HG03520 (cell line): ENCODE data around the gene PACRG.
"Not testable (repeated sequence)": the region's sequence is repeated elsewhere in the genome, so short reads cannot be mapped to it uniquely, and the experiment has no call there.

Experiments
- ATAC-seq: cut with Tn5 transposase; IDR thresholded peaks from one replicate; pipeline ENCODE4 v1.9.1; 2021; ENCODE audit warnings: mild to moderate bottlenecking, moderate library complexity; ENCODE audit not compliant: unreplicated experiment

The PACRG gene

DNA sequence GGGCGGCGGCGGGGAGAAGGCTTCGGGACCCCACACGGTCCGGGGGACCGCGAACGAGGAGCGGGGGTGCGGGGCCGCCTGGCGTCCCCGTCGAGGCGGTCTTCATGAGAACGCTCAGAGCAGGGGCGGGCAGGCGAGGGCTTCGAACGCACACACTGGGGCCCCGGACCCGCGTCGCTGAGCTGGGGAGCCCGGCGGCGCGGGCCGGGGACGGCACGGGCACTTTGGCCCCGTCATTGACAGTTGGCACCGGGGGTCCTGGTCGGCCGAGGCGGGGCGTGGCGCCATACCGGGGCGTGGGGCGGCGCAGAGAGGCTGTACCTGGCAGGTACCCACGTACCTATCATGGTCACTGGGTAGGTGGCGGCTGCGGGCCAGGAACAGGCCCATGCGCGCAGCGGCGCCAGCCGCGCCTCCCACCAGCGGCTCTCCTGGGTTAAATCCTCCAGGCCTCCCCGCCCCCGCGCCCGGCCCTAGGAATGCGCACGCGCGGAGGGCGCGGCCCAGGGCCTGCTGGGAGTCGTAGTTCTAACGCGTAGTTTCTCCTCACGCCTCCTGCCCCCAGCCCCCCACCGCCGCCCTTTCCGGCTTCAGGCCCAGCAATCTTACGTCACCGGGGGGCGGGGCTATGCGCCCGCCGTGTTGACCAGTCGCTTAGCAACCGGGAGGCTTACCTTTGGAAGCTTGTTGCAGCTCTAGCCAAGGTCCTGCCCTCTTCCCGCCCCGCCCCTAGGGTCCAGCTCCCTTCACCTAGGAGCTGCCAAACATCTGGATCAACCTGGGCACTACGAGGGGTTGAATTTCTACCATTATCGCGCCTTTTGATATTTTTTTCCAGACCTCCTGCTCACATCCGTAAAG is at the start of gene PACRG, which contains the start of gene PRKN:
TSS of gene PACRG (plus strand) at position 653 of the 861 bp plus-strand sequence.
TSS of gene PRKN (minus strand) at position 445 of the 861 bp plus-strand sequence.
- ATAC-seq: peak; percentile 95

DNA sequence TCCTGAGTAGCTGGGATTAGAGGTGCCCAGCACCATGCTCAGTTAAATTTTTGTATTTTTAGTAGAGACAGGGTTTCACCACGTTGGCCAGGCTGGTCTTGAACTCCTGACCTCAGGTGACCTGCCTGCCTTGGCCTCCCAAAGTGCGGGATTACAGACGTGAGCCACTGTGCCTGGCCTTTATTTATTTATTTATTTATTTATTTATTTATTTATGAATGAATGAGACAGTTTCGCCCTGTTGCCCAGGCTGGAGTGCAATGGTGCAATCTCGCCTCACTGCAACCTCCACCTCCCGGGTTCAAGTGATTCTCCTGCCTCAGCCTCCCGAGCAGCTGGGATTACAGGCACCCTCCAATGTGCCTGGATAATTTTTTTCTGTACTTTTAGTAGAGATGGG is 48.9 kb upstream of the PACRG start:
- not testable (repeated sequence) for ATAC-seq

DNA sequence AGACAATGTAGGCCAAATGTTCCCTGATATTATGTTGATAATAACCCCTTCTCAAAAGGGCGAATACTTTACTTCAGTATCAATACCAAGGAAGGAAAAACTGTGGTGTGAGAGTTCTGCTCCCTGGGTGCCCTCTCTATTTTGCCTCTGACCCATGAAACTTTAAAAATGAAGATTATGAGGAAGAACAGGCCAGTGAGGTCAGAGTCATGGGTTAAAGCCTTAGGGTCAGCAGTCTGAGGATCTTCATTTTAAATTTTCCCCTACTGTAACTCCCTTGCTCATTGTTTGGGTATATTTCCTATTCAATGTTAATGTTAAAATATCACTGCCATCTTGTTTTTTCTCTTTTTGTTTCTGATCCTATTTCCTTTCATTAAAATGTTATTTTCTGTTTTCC is 48.1 kb upstream of the PACRG start:
- no peak for ATAC-seq

DNA sequence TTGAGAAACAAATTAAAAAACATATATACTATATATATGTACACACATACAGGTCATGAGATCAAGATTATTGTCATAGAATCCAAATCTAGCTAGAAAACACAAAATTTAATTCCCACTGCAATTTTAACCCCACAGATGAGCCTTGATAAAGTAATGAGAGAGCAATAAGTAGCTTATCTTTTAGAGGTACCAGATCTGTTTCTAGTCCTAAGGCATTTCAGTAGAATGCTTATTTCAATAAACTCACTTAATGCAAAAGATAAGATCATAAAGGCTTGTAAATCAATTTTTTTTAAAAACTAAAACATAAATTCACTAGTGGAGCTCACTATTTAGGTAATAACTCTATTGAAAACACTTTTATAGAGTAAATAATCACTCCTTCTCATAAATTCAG is 47.4 kb upstream of the PACRG start:
- no peak for ATAC-seq

DNA sequence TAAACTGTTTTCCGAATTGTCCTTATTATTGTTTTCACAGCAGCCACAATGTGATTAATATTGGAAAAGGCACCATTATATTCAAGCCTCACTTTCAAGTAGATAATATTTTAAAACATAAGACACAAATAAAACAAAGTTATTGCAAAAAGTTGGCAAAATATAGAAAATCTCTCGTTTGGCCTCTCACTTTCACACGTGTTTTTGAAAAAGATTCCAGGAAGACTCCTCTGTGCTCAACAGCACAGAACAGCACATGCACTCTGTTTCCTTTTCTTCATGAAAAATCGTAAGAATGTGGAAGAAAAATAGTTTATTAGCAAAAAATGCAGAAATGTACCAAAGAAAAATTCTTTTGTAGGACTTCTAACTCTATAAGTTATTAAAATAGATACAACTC is 46.9 kb upstream of the PACRG start:
- ATAC-seq: no peak

DNA sequence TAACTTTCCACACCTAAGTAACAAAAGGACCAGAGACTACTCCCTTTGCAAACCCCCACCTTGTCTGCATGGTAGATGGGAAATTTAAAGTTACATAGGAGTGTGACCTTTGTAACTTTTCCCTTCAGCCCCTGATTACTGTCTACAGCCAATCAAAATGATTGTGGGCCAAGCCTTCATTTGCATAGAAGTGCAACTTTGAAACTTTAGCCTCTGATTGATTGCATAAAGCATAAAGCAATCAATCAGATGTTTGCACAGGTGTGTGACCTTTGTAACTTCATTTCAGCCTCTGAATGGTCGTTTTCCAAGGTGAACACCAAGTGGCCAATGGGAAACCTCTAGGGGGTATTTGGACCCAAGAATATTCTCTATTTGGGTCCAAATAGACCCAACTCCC is 46.3 kb upstream of the PACRG start:
- ATAC-seq: no peak

DNA sequence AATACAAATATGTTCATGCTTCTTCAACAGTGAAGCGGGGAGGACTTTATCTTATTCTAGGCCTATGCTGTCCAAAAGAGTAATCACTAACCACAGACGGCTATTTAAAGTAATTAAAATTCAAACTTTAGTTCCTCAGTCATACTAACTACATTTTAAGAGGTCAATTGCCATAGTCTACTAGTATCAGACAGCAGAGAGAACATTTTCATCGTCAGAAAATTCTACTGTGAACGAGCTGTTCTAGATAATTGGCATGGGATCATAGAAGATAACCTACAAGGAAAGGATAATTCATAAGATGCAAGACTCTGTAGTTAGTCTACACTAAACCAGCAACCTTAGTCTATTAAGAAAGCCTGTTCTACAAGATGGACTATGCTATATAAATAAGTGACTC is 44.6 kb upstream of the PACRG start:
- no peak for ATAC-seq

DNA sequence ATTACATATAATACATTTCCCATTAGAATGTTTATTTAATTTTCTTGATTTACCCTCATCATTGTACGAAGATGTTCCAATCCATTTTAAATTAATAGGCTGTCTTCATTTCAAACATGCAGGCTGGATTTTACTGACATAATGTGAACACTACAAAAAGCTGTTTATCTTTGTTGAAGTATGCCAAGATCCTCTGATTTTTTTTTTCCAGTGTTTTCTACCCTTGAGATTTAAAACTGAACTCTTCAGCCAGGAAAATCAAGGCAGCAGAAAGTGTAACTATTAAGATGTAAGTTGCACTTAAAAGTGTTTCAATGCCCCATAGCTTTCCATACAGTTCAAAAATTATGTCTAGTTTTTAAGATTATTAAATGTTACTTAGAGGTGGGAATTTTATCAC is 43.7 kb upstream of the PACRG start:
- ATAC-seq: no peak

DNA sequence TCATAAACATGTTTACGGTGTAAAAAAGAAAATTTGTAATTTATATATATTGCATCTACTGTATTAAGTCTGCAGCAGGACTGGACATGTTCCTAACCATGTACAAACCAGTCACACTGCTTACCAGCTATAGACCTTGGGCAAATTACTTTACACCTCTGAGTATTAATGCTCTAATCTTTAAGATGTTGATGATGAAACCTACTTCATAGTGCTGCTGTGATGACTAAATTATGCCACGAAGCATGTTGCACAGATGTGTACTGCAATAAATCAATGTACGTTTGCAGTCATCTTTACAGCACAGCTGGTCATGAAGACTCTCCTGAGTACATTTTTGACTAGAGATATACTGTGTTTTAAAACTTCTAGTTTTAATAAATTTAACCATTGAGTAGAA is 42.8 kb upstream of the PACRG start:
- ATAC-seq: no peak

DNA sequence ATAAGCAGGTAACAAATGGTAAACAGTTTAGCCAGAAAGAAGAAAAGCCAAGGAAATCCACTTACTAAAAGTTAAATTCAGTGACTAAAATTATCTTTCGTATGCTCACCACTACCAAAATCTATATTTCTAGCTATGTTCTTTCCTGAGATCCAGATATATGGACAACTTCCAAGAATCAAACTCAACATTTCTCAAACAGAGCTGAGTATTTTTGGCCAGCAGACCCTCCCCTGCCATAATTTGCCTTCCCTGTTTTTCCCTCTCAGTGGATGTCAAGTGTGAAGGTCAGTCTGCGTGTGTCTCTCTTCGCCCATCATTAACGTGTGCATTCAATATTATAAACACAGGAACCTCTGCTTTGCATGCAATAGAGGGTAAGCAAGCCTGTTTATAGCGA is 42.2 kb upstream of the PACRG start:
- no peak for ATAC-seq

DNA sequence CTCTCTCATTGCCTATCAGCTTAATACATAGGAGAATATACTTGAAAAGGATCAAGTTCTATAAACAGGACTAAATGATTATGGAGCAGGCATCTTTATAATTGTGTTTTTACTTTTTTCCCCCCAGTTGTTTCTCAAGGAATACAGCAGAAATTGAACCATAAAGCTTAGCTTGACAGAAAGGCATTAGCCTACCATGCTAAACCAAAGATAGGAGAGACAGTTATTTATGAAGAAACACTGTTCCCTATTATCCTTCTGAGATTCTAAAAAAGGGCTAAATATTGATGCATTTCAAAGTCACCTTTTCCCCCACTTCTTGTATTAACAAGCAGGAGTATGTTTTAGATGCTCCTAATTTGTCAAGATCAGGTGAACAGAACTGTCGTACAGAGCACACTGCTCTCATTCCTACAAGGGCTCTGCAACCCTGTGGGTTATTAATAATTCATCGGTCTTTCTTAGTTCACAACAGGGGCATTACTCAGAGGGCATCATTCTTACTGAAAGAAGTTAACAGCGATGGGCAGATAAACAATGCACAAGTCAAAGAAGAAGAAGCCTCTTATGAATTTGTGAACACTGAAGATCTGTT is 38.9 kb upstream of the PACRG start:
- no peak for ATAC-seq

DNA sequence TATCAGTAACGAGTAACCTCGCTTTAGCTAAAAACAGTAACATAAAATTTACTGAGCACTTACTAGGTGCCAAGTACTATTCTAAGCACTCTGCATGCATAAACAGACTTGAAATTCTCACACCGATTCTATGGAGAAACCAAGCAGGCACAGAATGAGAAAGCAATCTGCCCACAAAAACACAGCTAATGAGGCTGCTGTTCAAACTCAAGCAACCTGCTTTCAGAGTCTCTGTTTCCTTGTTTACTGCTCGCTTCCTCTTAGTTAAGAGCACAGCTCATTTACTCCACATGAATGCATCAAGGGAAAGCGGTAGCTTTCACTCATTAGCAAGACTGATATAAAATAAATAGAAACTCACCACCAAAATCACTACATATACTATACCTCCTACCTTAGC is 37.6 kb upstream of the PACRG start:
- ATAC-seq: no peak

DNA sequence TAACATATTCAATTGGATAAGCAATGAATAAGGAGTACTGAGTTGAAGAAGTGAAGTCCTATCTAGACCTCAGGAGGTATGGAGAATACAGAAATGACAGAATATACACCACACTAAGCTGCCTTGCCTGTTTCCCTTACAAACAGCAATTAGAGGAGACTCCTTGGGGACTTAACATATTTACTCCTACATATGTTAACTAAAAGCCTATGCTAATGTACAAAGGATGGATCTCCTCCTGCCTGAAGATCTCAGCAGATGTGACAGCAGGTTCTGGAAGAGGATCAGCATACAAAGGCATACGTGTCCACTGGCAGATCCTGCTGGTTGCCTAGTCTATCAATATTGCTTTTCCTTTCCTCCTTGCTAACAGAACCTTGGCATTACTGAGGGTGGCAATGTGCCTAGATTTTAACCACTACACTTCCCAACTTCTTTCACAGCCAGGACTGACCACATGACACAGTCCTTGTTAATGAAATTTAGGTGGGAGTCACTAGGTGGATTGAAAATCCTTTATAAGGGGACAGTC is 29.8 kb upstream of the PACRG start:
- no peak for ATAC-seq

DNA sequence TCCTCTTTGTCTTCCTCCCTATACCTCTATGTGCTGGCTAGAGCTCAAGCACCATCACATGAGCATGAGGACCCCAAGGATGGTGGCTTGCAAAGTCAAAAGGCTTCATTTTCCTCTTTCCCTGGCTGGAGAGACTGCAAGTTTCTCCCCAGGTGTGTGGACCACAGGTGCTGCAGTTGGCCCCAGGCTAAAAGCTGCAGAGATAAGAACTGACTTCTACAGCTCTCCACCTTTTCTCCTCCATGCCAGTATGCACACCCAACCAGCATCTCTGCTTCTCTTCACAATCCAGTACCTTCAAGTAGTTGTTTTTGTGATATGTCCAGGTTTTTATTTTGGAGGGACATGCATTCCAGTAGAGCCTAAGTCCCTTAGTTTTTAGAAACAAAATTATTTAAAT is 29.3 kb upstream of the PACRG start:
- ATAC-seq: no peak

DNA sequence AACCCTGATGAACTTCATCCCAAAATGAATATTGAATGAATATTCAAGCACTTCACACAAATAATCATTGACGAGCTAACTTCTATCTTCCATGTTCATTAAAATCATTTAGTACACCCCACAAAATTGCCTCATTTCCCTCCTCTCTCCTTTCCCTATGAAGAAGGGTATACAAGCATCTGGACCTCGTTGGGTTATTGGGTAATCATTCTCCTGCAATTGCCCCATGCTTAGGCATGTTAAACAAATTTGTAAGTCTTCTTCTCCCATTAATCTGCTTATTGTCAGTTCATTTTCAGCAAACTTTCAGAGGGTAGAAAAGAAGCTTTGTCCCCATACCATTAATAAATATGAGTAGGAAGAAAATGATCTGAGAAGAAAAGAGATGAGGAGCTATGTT is 27.8 kb upstream of the PACRG start:
- no peak for ATAC-seq

DNA sequence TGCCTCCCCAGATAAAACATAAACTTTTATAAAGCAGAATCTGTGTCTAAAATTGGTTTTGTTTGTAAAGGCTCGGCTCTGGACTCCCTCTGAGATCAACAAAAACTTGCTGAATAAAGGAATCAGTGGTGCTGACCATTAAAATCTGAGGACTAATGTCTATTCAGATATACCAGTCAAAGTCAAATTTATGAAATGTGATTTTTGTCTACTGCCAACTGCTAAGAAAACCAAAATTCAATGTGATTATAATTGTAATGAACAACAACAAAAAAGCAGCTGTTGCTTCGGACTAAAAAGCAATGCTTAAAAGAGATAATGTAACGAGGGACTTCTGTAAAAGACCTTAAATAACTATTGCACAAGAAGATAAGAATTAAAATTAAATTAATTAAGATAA is 26.8 kb upstream of the PACRG start:
- ATAC-seq: no peak

DNA sequence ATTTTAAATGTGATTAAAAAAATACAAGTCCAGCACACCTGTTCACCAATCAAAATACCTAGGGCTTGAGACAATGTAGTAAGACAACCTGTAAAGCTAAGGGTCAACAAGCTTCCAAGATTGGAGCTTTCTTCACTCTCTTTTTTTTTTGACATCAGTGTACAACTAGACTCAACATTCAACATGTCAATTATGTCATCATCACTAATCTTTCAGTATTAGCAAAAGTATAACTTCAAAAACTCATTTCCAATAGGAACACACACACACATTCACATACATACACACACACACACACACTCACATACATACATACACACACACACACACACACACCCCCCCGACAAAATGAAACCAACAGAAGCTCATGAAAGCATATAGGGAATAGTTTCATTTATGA is 26.2 kb upstream of the PACRG start:
- ATAC-seq: no peak

DNA sequence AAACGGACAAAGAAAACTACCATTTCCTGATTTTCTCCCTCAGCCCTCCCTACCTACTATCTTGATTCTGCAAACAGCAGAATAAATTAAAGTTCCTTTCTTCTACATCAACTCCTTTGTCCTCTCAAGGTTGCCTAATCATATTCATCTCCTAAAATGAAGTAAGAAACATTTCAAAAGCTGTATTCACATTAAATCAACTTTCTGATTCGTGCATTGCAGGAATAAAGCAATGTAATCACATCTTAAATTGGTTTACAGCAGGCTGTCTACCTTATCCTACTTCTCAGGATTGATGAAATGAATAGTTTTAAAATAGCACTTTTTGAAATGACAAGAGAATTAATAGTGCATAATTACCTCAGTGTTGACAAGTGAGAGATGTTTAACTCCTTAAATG is 25.3 kb upstream of the PACRG start:
- no peak for ATAC-seq

DNA sequence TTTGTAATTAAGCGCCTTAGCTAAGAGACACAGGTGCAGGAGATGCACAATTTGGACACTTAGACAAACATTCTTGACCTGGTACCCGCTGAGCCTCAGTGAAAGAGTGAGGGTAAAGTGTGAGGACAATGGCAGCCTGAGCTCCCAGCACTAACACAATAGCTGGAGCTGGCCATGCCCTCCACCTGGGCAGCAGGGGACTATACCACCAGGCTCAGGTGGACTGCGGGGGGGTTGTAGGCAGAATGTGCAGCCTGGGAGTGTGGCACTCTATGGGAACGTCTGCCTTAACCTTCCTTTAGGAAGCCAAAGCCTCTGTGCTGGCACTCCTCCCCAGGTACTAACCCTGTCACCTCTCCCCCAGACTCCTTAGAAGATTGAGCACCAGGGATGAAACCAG is 23.8 kb upstream of the PACRG start:
- no peak for ATAC-seq

DNA sequence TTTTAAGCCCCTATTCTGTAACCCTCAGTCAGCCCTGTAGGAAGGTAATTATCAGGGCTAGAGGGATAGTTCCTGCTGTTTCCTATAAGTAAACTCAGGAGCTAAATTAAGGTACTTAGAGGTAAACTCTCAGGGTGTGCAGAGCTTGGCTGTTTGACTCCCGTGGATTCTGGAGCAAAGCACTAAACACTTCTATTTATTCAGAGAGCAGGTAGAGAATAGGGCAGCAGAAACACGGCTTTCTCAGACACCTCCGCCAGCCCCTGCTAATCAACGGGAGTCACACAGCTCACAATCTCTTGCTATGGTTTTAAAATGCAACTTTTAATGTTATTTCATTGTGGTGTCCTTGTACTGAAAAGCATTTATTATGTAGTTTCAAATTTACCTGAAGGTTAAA is 22.0 kb upstream of the PACRG start:
- ATAC-seq: no peak

DNA sequence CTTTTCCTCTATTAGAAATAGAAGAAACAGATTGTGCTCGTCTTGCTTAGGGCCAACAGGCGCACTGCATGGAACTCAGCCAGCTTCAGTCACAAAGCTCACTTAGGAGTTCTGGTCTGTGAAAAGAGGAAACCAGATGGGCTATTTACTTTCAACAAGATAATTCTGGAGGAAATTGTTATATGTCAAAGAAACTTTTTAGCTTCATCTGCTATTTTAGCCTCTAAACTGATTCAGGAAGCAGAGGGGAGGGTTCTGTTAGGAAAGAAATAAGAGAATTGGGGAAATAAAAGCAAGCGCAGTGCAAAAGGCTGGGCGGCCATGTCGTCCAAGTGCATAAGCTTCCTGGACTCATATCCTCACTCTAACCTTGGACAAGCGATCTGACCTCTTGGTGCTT is 21.5 kb upstream of the PACRG start:
- no peak for ATAC-seq

DNA sequence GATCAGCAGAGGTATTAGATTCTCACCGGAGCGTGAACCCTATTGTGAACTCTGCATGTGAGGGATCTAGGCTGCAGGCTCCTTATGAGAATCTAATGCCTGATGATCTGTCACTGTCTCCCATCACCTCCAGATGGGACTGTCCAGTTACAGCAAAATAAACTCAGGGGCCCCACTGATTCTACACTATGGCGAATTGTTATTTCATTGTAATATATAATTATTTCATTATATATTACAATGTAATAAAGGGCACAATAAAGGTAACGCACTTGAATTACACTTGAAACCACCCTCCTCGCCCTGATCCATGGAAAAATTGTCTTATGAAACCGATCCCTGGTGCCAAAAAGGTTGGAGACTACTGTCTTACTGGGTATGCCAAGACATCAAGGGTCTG is 18.8 kb upstream of the PACRG start:
- ATAC-seq: no peak
